Kidney glomerular epithelial cell (primary cell): Measurements from ENCODE around the gene LCE1C.

Experiments
- DNase-seq: peaks from one replicate; lab custom pipeline; 2025; lab: John Stamatoyannopoulos, UW

The LCE1C gene

GRCh38 chr1:152759453-152760173 is 46.8 kb downstream of the LCE1C start:
- DNase-seq: no peak

GRCh38 chr1:152758636-152759035 is 47.8 kb downstream of the LCE1C start:
- no peak for DNase-seq

GRCh38 chr1:152757747-152758146 is 48.7 kb downstream of the LCE1C start, which contains the start of gene KPRP:
TSS of gene KPRP (plus strand) at chr1:152758025. CDS start at chr1:152759589, 1,564 bp downstream.
- DNase-seq: no peak

- no peak for DNase-seq
Observed at GRCh38 chr1:152756872-152757271, 49.6 kb downstream of the LCE1C start.
